Stimulated activated CD4-positive, alpha-beta T cell treated with anti-CD3 and anti-CD28 coated beads, Interleukin-12 subunit alpha, Interleukin-12 subunit beta, amount 100 ng/mL, for 48 hours (primary cell): ENCODE measurements around the gene B3GALT6.

Source experiments
- DNase-seq, 3 donors: peaks; one replicate each; pipeline ENCODE4 v3.0.0-alpha.2; 2020; ENCODE audit warnings: low read depth in 2 of 3, low spot score in 1 of 3

The B3GALT6 gene

DNA sequence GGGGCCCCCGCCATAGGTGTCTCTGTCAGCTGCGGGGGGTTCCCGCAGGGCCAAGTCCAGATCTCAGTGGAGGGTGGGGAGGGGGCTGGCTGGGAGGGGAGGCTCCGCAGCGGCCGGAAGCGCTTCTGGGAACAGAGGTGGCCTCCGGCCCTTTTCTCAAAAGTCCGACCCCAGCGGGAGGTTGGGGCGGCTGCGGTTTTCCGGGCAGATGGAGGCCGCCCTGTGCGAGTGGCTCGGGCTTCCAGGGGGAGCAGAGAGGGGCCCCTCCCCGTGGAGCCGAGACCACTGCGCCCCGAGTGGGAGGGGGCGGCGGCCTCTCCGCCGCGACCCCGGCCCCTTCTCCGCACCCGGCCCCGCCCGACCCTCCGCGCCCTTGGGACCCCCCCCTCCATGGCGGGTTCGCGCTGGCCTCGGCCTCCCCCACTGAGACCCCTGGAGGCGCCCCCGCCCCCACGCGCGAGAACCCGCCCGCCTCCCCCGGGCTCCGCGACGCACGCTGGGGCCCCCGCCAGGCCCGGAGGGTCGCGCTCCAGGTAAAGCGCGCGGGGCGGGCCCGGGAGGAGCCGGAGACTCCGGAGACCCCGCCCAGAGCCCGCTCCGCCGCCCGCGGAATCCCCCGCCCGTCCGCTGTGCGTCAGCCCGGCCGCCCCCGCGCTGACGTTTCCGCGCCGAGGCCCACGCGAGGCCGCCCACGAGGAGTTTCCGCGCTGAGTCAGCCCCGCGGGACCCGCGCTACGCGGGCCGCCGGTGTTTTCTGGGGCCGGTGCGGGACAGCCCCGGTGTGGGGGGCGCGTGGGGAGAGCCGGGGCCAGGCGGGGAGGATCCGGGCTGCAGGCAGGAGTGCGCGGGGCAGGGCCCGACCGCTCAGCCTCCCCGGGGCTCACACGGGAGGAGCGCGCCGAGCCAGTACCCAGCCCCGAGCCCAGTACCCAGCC lies 30.9 kb upstream of the B3GALT6 start:
- peak; percentile 72 to 87 (median 85) for DNase-seq

DNA sequence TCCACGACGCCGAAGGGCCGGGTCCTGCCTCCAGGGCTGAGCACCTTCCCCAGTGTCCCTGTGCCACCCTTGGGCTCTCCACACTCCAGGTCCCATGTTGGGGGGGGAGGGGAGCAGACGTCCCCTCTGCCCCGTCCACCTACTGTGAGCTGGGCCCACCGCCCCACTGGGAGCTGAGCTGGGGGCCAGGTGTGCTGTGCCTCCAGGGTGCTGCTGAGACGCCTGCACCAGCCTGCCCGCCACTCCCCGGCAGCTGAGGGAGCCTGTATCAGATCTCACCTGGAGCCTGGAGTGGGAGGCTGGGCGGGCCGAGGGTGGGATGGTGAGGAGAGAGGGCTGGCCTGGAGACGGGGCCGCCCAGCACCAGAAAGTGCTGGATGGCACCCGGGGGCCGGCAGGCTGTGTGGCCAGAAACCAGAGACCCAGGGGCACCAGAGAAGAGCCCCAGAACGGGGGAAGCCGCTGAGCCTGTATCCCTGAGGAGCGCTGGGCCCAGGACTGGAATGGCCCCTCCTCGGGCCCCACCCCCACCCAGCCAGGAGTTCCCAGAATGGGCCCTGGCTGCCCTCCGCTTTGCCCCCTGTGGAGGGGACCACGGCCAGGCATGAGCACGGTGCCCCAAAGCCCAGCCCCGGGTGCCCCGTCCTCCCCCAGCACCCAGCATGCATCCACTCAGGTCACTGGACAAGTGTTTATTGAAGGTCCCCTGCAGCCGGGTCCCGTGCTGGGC lies 29.0 kb upstream of the B3GALT6 start:
- no peak for DNase-seq

DNA sequence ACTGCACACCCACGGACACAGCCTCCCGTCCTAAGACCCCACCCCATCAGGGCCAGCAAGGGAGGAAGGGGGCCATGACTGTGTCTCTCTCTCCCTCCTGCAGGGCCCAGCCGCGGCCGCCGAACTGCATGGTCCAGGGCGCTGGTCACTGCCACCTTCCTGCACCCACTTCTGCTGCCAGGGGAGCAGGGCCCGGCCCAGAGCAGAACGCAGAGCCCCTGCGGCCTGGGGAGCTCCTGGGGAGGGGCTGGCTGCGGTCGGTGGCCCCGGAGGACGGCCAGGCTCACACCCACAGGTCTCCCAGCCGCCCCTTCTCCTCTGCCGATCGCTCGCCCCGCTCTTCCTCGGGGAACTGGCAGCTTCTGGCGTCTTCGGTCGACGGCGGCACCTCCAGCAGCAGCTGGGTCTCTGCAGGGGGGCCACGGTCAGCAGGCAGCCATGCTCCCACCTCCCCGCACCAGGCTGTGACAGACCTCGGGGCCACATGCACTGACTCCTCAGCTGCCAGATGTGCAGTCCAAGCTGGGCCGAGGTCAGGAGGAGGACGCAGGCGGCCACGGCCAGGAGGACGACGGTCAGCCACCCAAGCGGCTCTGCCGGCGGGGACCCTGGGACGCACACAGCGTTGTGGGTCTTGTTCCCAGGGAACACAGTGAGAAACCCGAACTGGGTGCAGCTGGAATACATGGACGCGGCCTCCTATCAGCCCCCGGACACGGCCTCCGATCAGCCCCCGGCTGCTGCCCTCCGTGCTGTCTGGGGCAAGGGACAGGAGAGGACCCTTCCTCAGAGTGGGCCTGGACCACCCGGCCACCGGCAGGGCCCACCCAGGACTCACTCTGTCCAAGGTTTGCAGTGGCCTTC lies 28.2 kb upstream of the B3GALT6 start:
- no peak for DNase-seq

GRCh38 chr1:1204425-1204920 lies 27.6 kb upstream of the B3GALT6 start:
- DNase-seq: no peak

GRCh38 chr1:1204998-1205768 lies 26.9 kb upstream of the B3GALT6 start:
- no peak for DNase-seq

DNA sequence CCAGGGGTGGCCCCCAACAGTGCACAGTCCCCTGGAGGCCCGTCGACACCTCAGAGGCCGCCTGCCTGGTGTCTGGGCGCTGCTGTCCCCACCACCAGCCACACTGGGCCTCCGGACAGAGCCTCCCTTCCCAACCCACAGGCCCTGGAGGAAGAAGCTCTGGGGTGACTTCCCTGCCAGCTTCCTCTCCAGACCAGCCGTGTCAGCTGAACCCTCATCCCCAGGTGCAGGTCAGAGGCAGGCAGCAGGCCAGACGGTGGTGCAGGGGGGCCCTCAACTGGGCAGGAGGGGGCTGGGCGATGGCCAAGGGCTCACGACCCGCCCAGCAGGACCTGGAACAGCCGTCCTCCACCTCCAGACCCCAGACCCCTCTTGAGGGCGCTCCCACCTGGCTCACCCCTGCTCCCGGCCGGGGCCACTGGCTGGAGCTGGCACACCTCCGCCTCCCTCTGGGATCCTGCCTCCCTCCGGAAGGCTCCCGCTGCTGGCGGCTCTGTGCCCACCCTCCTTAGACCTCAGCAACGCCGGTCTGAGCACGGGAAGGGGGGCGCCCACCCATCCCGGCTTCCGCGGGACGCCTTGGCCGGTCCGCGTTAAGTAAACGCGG lies 26.2 kb upstream of the B3GALT6 start:
- DNase-seq: no peak

DNA sequence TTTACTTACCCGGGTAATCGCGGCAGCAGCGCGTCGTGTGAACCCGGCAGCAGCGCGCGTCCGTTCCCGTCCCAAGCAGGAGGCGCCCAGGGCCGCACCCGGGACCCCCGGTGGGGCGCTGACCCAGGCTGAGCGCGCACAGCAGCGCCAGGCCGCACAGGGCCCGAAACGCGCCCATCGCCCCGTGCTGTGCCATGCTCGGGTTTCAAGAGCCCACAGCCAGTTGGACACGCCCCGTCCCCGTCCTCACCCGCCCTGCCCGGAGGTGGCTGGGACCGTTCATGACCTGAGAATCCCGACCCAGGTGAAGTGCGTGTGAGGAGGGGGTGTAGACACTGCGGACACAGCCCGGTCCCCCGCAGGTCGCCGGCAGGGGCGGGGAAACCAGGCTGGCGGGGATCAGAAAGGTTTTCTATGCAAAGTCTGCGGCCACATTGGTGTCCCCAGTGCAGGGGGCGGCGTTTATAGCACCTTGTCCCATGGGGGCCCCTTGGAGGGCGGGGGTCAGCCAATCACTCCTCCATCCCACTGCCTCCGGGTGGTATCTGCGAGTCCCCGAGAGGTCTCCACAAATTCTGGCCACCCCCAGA lies 25.6 kb upstream of the B3GALT6 start, which contains the start of gene TNFRSF18:
Gene TNFRSF18 (minus strand): TSS at position 217 of the 590 bp plus-strand sequence. CDS start 21 bp downstream, at position 196.
- no peak for DNase-seq

GRCh38 chr1:1206966-1207531 lies 25.0 kb upstream of the B3GALT6 start:
- DNase-seq: no peak

DNA sequence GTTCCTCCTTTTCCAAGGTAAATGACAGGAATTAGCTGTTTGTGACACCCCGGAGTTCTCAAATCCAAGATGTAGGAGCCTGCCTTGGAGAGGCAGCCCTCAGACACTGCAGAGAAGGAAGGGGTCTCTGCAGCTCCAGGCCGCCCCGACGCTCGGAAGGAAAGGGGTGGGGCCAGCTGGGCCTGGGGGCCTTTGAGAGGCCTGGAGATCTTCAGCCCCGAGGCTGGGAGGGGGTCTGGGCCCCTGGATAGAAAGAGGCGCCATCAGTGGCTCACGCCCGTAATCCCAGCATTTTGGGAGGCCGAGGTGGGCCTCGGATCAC lies 24.5 kb upstream of the B3GALT6 start:
- no peak for DNase-seq

DNA sequence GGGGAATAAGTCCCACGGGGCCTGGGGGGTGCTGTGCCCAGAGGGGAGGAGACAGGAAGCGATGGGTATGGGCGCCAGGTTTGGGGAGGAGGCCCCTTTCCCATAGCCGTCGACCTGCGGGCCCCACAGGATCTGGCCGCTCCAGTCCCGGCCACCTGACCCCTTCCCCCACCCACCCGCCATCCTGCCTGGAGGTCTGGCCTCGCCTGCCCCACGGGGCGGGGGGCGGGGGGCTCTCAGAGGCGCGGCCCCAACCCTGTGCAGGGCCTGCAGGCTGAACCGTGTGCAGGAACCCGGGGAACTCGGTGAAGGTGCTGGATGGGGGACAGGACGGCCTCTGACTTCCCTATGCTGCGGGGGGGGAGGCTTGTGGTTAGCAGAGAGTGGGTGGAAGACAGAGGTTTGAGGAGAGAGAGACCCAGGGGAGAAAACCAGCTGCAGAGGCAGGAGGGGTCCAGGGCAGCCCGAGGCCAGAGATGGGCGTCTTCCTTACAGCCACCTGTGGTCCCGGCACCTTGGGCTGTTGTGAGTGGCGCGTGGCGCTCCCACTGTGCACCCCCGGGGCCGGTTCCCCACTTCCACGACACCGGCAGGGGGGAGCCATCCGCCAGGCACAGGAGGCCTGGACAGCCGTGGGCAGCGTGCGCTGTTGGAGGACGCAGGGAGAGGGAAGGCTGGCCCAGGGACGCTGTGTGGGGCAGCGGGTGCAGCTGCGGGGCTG lies 23.2 kb upstream of the B3GALT6 start:
- DNase-seq: no peak

GRCh38 chr1:1210726-1211540 lies 21.1 kb upstream of the B3GALT6 start:
- no peak for DNase-seq

GRCh38 chr1:1211541-1212441 lies 20.2 kb upstream of the B3GALT6 start:
- DNase-seq: no peak

DNA sequence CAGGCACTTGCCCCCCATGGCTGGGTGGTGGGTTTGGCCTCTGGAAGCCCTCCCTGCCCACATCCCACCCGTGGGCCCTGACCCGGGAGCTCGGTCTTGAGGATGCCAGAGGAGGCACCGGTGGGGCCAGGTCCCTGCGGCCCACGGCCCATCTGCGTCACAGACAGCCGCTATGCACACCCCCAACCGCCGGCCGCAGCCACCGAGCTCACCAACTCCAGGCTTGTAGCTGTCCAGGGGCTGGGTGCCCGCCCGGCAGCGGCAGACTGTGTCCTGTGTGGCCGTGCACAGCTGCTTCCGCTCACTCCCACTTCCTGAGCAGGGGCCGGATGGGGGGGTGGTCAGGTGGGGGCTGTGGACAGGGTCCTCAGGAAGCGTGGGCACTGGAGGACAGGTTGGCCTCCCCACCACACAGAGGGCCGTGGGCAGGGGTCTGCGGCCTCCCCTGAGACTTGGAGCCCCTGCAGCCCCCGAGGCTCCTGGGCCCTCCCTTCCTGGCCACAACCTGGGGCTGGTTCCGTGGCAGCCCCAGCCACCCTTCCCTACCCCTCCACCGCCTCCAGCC lies 19.2 kb upstream of the B3GALT6 start:
- DNase-seq: peak in 1 of 3 donors; percentile 50

DNA sequence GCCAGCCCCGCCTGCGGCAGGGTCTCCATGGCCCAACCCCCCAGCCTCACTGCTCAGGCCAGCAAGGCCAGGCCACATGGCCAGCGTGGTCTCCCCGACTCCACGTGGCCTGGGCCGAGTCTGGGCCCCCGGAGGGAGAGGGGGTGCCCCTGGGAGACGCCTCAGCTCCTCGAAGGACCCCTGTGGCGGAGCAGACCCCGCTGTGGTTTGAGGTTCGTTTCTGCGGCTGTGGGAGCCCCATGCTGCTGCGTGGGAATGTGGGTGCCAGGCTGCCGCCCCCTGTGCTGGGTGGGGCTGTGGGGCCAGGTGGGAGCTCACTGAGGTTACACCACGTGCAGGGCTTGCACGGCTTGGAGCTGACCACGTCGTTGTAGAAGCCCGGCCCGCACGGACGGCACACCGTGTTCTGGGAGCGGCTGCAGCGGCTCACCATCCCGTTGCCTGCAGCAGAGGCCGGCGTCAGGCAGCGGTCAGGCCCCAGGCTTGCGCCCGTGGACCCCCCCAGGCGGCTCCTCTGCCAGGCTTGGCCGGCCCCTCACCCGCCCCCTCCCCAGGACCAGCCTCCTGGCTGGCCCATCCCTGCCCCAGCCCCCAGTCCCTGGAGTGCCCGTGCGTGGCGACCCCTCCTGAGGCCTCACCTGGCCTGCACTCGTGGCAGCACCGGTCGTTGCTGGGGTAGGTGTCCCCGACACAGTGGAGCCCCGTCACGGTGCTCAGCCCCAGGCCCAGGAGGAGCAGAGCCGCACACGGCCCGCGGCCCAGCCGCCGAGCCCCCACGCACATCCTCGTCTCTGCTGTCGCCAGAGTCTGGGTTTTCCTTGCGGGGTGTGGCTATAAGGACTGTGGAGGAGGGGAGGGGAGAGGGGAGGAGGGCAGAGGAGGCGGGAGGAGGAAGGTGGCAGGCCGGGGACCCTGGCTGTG lies 18.4 kb upstream of the B3GALT6 start, which contains the start of gene TNFRSF4:
Gene TNFRSF4 (minus strand): TSS at position 809 of the 921 bp plus-strand sequence. CDS start 26 bp downstream, at position 783.
- DNase-seq: no peak

DNA sequence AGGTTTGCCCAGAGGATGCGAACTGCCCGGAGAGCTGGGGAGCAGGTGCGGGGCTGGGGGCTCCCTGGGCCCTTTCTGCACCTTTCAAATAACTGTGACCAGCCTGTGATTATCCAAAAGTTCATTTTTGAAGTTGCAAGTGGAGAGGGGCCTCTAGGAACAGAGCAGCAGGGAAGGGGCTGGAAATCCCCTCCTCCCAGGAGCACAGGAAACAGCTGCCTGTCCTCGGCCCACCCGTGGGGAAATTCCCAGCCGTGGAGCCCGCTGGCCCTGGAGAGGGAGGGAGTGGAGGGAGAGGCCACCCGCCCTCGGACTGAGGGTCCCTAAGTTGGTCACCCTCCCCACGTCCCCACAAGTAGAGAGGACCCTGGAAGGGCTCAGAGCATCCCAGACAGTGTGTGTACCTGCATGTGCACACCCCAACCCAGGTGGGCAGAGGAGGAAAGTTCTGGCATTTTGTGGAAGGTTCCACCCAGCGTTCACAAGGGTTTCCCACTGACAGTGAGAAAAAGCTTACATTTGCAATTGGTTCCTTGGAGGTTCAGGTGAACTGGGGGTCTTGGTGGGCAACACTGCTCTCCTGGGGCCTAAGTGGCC lies 16.9 kb upstream of the B3GALT6 start:
- no peak for DNase-seq
